GM19372 (cell line): ENCODE results near the gene TSPAN13.

ENCODE experiments used
- ATAC-seq: cut with Tn5 transposase; IDR thresholded peaks from one replicate; pipeline ENCODE4 v1.9.1; 2021; ENCODE audit warnings: mild to moderate bottlenecking, low read depth, moderate library complexity; ENCODE audit not compliant: unreplicated experiment

The TSPAN13 gene

DNA sequence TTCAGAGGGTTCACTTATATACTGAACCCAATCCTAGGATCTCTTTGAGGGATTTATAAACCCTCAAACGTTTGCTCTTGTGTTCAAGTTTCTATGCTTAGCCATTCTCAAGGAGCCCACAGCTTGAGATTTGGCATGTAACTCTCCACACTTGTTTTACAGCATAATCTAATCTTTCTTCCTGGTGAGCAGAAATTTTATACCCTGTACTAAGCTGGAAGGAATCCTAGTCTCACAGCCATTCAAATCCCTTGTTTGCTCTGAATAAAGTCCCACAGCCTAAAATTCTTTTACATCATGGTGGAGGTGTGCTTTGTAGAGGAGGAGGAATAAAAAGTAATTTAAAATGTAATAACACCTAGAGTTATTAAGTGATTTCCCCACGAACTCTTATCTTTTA is 56.6 kb downstream of the TSPAN13 start:
- no peak for ATAC-seq

DNA sequence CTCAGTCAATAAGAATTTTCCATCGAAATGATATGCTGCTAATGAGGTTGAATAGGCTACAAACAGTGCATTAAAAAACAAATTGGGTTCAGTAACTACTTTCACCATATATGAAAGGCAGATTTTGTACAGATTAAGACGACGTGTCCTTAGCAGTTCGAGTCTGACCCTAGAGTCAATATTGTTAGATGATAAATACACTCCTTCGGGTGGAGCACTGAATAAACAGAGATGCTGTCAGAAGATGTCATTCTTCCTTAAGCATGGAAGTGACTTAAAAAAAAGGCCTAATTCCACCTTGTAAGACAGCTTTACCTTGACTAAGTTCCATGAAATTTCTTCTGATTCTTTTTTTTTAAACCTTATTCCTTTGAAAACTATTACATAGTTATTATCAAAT is 57.0 kb downstream of the TSPAN13 start:
- no peak for ATAC-seq

DNA sequence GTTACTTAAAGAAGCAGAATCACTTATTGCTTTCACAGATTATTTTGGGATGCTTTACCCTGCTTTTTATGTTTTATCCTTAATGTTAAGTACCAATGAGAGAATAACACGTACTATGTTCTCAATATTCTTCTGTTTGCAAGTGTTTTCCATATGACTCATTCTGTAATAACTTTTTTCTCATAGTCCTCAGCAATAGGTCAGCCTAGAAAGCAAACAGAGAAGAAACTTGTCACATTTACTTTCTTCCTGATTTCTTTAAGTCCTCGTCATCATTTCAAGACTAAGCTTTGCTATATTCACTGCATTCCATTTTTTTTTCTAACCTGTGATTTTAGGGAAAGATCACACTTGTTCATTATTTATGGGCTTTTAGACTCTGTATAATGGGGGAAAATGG is 58.0 kb downstream of the TSPAN13 start:
- ATAC-seq = no peak

DNA sequence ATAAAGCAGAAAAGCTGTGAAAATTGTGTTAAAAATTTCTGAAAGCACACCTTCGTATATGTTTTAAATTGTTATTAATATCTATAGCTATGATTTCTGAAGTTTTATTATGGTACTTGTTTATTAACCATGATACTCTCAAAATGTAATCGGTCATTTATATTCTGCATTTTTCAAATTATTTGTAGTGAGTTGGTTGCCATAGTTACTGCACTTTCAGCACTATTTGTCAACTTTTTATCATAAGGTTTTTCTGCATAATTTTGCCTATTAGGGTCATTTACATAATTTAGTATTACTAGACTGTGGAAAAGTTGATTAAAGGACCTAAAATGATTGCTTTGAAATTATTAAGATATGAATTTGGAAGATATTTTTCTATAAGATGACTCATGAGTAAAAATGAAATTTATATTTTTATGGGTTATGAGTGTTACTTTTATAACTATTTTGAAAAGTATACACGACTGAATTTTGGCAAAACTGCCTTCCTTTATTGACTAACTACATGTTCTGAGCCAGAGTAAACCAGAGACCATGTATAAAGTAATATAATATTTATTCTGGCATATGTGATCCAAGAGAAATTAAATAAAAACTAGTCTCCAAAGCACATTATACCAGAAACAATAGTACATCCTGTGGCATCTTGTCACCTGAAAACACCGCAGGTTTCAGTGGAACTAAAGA is 59.1 kb downstream of the TSPAN13 start:
- ATAC-seq = no peak

GRCh38 chr7:16813232-16813616 is 59.7 kb downstream of the TSPAN13 start:
- ATAC-seq = no peak

DNA sequence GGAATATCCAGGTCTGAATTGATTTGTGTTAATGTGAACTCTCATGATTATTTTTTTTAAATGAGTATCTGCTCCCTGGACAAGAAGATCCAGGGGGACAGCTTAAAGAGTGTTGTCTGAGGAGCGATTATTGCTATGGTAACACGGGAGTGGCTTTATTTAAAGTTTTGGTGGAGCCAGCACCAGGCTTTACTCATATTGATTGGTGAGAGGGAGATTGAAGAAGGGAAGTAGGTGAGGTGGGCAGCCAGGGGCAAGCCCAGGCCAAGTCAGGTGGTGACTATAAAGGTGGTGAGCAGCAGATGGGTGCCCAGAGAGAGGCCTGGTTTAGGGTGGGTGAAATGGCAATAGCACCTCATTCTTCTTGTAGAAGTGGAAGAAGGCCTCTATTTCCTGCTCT is 61.4 kb downstream of the TSPAN13 start:
- ATAC-seq = no peak

- ATAC-seq = no peak
Measured at GRCh38 chr7:16816824-16817223, 63.3 kb downstream of the TSPAN13 start.

DNA sequence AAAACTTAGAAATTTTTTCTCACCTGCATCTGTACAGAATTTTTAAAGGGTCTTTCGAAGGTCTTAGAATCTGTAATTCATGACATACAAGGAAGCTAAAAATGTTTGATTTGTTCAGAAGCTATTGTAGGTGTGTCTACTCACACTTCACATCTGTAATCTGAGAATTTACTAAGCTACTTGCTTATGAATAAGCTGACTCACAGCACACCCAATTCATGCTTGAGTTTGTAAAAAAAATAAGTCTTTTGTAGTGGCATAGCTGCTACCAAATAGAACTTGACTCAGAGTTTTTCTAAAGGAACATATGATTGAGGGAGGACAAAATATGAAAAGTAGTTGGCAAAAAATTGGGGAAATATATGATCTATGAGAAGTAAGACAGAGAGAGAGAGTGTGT is 64.0 kb downstream of the TSPAN13 start:
- ATAC-seq = no peak

- ATAC-seq = no peak
Measured at GRCh38 chr7:16818732-16819131, 65.2 kb downstream of the TSPAN13 start.

GRCh38 chr7:16822029-16822428 is 68.5 kb downstream of the TSPAN13 start:
- ATAC-seq = no peak

GRCh38 chr7:16826060-16826459 is 72.5 kb downstream of the TSPAN13 start:
- ATAC-seq = no peak

DNA sequence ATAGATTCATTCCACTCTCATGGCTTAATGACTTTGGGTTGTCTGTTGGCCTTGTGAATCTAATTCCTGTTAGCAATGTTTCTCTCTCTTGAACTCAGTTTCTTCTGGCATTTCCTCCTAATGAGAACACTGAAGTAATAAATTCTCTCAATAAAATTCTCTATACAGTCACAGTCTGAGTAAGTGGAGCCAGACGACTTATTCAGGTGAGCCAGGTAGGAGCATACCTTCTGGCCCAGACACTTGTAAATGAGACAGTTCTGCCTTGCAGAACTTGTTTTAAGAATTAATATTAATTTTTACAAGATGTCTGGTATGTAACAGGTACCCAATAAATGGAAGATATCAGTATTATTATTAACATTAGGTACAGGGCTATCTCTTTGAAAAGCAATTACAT is 79.8 kb downstream of the TSPAN13 start:
- no peak for ATAC-seq
